OCI-LY7 (cell line): Measurements from ENCODE around the gene CCNL1.

Experiments used
- CTCF ChIP-seq: fragments of 200-600 bp; sonication (generic); conservative IDR thresholded peaks from 2 replicates; pipeline ENCODE4 v1.5.1; 2014; ENCODE audit warnings: mild to moderate bottlenecking, antibody characterized with exemption, low read length, moderate library complexity, mixed read lengths
- EZH2phosphoT487 ChIP-seq: fragments of 200-600 bp; sonication (generic); IDR thresholded peaks from 2 replicates; pipeline ENCODE4 v1.6.1; 2018; ENCODE audit warnings: low read depth, borderline replicate concordance, mild to moderate bottlenecking, mixed run types, antibody characterized with exemption, low read length, moderate library complexity, mixed read lengths

GRCh38 chr3:157190380-157190872, 30.5 kb upstream of the CCNL1 start:
- TF ChIP-seq CTCF (no peak), EZH2phosphoT487 (no peak)
